ENCODE measurements around the gene TCF15.

The TCF15 gene

GRCh38 chr20:640674-641515 is 30.8 kb upstream of the TCF15 start:
- TF ChIP-seq PPARA (CRISPR knock-in tag; IDR thresholded peaks at IDR 0.05; ENCODE audit: borderline replicate concordance) (no peak), GLIS3 (CRISPR knock-in tag; IDR thresholded peaks at IDR 0.05) (no peak), CREB5 (CRISPR knock-in tag; IDR thresholded peaks at IDR 0.05; ENCODE audit: low read depth) (no peak), TSHZ2 (CRISPR knock-in tag; IDR thresholded peaks at IDR 0.05) (no peak), ZFP30 (CRISPR knock-in tag; IDR thresholded peaks at IDR 0.05) (no peak), PATZ1 (CRISPR knock-in tag; IDR thresholded peaks at IDR 0.05; ENCODE audit: borderline replicate concordance) (no peak), ISL1 (CRISPR knock-in tag; IDR thresholded peaks at IDR 0.05) (no peak), TOX (CRISPR knock-in tag; IDR thresholded peaks at IDR 0.05; ENCODE audit: borderline replicate concordance) (no peak), ZNF565 (CRISPR knock-in tag; conservative IDR thresholded peaks at IDR 0.05; ENCODE audit: low read depth) (no peak), SNAI2 (CRISPR knock-in tag; IDR thresholded peaks at IDR 0.05) (no peak), BACH2 (CRISPR knock-in tag; IDR thresholded peaks at IDR 0.05; ENCODE audit: borderline replicate concordance) (no peak), POU6F1 (CRISPR knock-in tag; IDR thresholded peaks at IDR 0.05; ENCODE audit: borderline replicate concordance, low read depth) (no peak), ZC3H10 (CRISPR knock-in tag; IDR thresholded peaks at IDR 0.05) (no peak), CSDC2 (CRISPR knock-in tag; IDR thresholded peaks at IDR 0.05) (no peak), ESRRG (CRISPR knock-in tag; IDR thresholded peaks at IDR 0.05) (no peak), ARNTL (CRISPR knock-in tag; IDR thresholded peaks at IDR 0.05; ENCODE audit: borderline replicate concordance, low read depth) (no peak), ZNF8 (CRISPR knock-in tag; IDR thresholded peaks at IDR 0.05) (no peak), RARB (CRISPR knock-in tag; IDR thresholded peaks at IDR 0.05) (no peak)

GRCh38 chr20:638579-638978 is 28.5 kb upstream of the TCF15 start:
- ATAC-seq: no peak
- TF ChIP-seq TCF4 (CRISPR knock-in tag; IDR thresholded peaks at IDR 0.05; ENCODE audit: borderline replicate concordance) (no peak), POU6F1 (CRISPR knock-in tag; IDR thresholded peaks at IDR 0.05; ENCODE audit: borderline replicate concordance, low read depth) (no peak), CSDC2 (CRISPR knock-in tag; IDR thresholded peaks at IDR 0.05) (no peak), ZFP3 (CRISPR knock-in tag; IDR thresholded peaks at IDR 0.05) (no peak), BACH2 (CRISPR knock-in tag; IDR thresholded peaks at IDR 0.05; ENCODE audit: borderline replicate concordance) (no peak), ZC3H10 (CRISPR knock-in tag; IDR thresholded peaks at IDR 0.05) (no peak), ZNF70 (CRISPR knock-in tag; IDR thresholded peaks at IDR 0.05) (no peak), TOX (CRISPR knock-in tag; IDR thresholded peaks at IDR 0.05; ENCODE audit: borderline replicate concordance) (no peak), ESRRG (CRISPR knock-in tag; IDR thresholded peaks at IDR 0.05) (no peak), ZNF565 (CRISPR knock-in tag; conservative IDR thresholded peaks at IDR 0.05; ENCODE audit: low read depth) (no peak), SNAI2 (CRISPR knock-in tag; IDR thresholded peaks at IDR 0.05) (no peak), ARNTL (CRISPR knock-in tag; IDR thresholded peaks at IDR 0.05; ENCODE audit: borderline replicate concordance, low read depth) (no peak), ZNF8 (CRISPR knock-in tag; IDR thresholded peaks at IDR 0.05) (no peak), GLIS3 (CRISPR knock-in tag; IDR thresholded peaks at IDR 0.05) (no peak), TSHZ2 (CRISPR knock-in tag; IDR thresholded peaks at IDR 0.05) (no peak), ISL1 (CRISPR knock-in tag; IDR thresholded peaks at IDR 0.05) (no peak), CREB5 (CRISPR knock-in tag; IDR thresholded peaks at IDR 0.05; ENCODE audit: low read depth) (no peak), CSRNP3 (CRISPR knock-in tag; IDR thresholded peaks at IDR 0.05) (no peak)

More at GRCh38 chr20:640674-641515, 30.8 kb upstream of the TCF15 start:
- ATAC-seq: no peak

Data from SK-N-SH treated with all-trans-retinoic acid at 6 μM for 48 hours (cell line).